ENCODE data around the gene PTPRU. TPM values are rescaled to one million over a fixed set of nuclear protein-coding genes. Genes with fewer than 3 reads are reported as not detected.
"Not testable (repeated sequence)": the region's sequence is repeated elsewhere in the genome, so short reads cannot be mapped to it uniquely, and the experiment has no call there.

Gene PTPRU
- total RNA-seq, 1 donor from 2014 or later, result 53.2 TPM

- no peak for FAIRE-seq
- no peak for DNase-seq (ENCODE audit: low read depth)
- H3K4me3 ChIP-seq (ENCODE audit: low read depth, low read length), result no peak overlapping the region
Measured at GRCh38 chr1:29290414-29290985, 54.2 kb downstream of the PTPRU start.

GRCh38 chr1:29291756-29292155 lies 55.4 kb downstream of the PTPRU start:
- TF ChIP-seq CTCF (IDR thresholded peaks at IDR 0.05; ENCODE audit: insufficient read depth, low read length, severe bottlenecking), result no peak
- no peak for DNase-seq (ENCODE audit: low read depth)
- Histone ChIP-seq H3K27me3 (ENCODE audit: control insufficient read depth, insufficient read depth, low read length) (no peaks in the 10 kb centered on the region), H3K4me3 (ENCODE audit: low read depth, low read length) (no peak overlapping the region), H3K36me3 (ENCODE audit: control insufficient read depth, insufficient read depth, low read length) (peaks cover 9% of the 10 kb centered on the region)
- FAIRE-seq, result no peak

More at GRCh38 chr1:29290414-29290985, 54.2 kb downstream of the PTPRU start:
- Histone ChIP-seq H3K27me3 (ENCODE audit: control insufficient read depth, insufficient read depth, low read length) (no peaks in the 10 kb centered on the region), H3K36me3 (ENCODE audit: control insufficient read depth, insufficient read depth, low read length) (peaks cover 9% of the 10 kb centered on the region)
- TF ChIP-seq CTCF (IDR thresholded peaks at IDR 0.05; ENCODE audit: insufficient read depth, low read length, severe bottlenecking), result no peak

GRCh38 chr1:29292344-29292743 lies 56.0 kb downstream of the PTPRU start:
- Histone ChIP-seq H3K36me3 (ENCODE audit: control insufficient read depth, insufficient read depth, low read length) (peaks cover 10% of the 10 kb centered on the region), H3K4me3 (ENCODE audit: low read depth, low read length) (no peak overlapping the region), H3K27me3 (ENCODE audit: control insufficient read depth, insufficient read depth, low read length) (no peaks in the 10 kb centered on the region)
- DNase-seq (ENCODE audit: low read depth) (peak; percentile 64), FAIRE-seq (peak; percentile 32)
- no peak for TF ChIP-seq CTCF (IDR thresholded peaks at IDR 0.05; ENCODE audit: insufficient read depth, low read length, severe bottlenecking)

GRCh38 chr1:29297450-29297849 lies 61.1 kb downstream of the PTPRU start:
- Histone ChIP-seq H3K27me3 (ENCODE audit: control insufficient read depth, insufficient read depth, low read length) (no peaks in the 10 kb centered on the region), H3K4me3 (ENCODE audit: low read depth, low read length) (no peak overlapping the region), H3K36me3 (ENCODE audit: control insufficient read depth, insufficient read depth, low read length) (peaks cover 7% of the 10 kb centered on the region)
- no peak for TF ChIP-seq CTCF (IDR thresholded peaks at IDR 0.05; ENCODE audit: insufficient read depth, low read length, severe bottlenecking)
- no peak for FAIRE-seq
- no peak for DNase-seq (ENCODE audit: low read depth)

GRCh38 chr1:29298246-29298645 lies 61.9 kb downstream of the PTPRU start:
- TF ChIP-seq CTCF (IDR thresholded peaks at IDR 0.05; ENCODE audit: insufficient read depth, low read length, severe bottlenecking), result no peak
- Histone ChIP-seq H3K36me3 (ENCODE audit: control insufficient read depth, insufficient read depth, low read length) (peaks cover 7% of the 10 kb centered on the region), H3K4me3 (ENCODE audit: low read depth, low read length) (no peak overlapping the region), H3K27me3 (ENCODE audit: control insufficient read depth, insufficient read depth, low read length) (no peaks in the 10 kb centered on the region)
- DNase-seq (ENCODE audit: low read depth) (no peak), FAIRE-seq (no peak)

GRCh38 chr1:29299446-29299845 lies 63.1 kb downstream of the PTPRU start:
- FAIRE-seq, result peak; percentile 13
- H3K27me3 ChIP-seq (ENCODE audit: control insufficient read depth, insufficient read depth, low read length), result no peaks in the 10 kb centered on the region
- no peak for DNase-seq (ENCODE audit: low read depth)
- peaks cover 13% of the 10 kb centered on the region for H3K36me3 ChIP-seq (ENCODE audit: control insufficient read depth, insufficient read depth, low read length)
- H3K4me3 ChIP-seq (ENCODE audit: low read depth, low read length), result no peak overlapping the region
- TF ChIP-seq CTCF (IDR thresholded peaks at IDR 0.05; ENCODE audit: insufficient read depth, low read length, severe bottlenecking), result no peak

GRCh38 chr1:29301732-29302131 lies 65.4 kb downstream of the PTPRU start:
- not testable (repeated sequence) for H3K27me3 ChIP-seq (ENCODE audit: control insufficient read depth, insufficient read depth, low read length); DNase-seq (ENCODE audit: low read depth); H3K4me3 ChIP-seq (ENCODE audit: low read depth, low read length); FAIRE-seq
- H3K36me3 ChIP-seq (ENCODE audit: control insufficient read depth, insufficient read depth, low read length), result peaks cover 25% of the 10 kb centered on the region
